SU-DHL-6 (cell line): Measurements from ENCODE around the gene STARD5.

Experiments used
- EZH2phosphoT487 ChIP-seq: fragments of 200-600 bp; sonication (generic), shearing (Covaris generic); conservative IDR thresholded peaks from 2 replicates; pipeline ENCODE4 v1.6.1; 2018; ENCODE audit warnings: mild to moderate bottlenecking, antibody characterized with exemption, low read length, moderate library complexity, mixed read lengths
- TF ChIP-seq, protein P1 (sequence below): fragments of 200-600 bp; sonication (generic); IDR thresholded peaks from one replicate; pipeline ENCODE4 v1.5.1; 2017; ENCODE audit warnings: antibody characterized with exemption, mild to moderate bottlenecking, low read length, moderate library complexity; ENCODE audit not compliant: insufficient read depth, poor library complexity, severe bottlenecking

DNA sequence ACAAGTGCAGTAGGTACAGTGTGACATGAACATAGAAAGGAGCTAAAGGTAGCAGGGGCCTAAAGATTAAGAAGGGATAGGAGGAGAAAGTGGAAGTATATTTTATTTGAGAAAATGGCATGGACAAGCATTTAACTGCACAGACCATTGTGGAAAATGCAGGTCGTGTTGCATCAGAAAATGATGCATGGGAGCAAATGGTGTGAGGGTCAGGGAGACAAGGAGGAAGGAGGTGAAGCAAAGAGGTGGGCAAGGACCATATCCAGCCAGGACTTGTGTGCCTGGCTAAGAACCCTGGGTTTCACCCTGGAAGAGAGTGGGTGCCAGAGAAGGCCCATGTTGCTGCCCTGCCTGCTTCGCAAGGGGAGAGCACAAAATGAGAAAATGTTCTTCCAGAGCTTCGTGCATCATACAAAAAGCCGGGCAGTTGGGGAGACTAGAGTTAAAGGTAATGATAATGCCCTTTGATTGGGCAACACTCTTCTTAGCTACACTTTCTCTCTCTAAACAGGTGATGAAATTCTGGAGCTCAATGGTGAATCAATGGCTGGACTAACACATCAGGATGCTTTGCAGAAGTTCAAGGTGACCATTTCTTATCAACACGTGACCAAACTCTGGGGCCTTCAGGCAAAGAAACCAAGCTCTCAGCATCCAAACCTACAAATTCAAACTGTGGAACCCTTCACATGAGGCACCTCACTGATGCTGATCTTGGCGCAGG is 45.5 kb downstream of the STARD5 start:
- TF ChIP-seq, protein P1, sequence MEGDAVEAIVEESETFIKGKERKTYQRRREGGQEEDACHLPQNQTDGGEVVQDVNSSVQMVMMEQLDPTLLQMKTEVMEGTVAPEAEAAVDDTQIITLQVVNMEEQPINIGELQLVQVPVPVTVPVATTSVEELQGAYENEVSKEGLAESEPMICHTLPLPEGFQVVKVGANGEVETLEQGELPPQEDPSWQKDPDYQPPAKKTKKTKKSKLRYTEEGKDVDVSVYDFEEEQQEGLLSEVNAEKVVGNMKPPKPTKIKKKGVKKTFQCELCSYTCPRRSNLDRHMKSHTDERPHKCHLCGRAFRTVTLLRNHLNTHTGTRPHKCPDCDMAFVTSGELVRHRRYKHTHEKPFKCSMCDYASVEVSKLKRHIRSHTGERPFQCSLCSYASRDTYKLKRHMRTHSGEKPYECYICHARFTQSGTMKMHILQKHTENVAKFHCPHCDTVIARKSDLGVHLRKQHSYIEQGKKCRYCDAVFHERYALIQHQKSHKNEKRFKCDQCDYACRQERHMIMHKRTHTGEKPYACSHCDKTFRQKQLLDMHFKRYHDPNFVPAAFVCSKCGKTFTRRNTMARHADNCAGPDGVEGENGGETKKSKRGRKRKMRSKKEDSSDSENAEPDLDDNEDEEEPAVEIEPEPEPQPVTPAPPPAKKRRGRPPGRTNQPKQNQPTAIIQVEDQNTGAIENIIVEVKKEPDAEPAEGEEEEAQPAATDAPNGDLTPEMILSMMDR: no peak
- TF ChIP-seq EZH2phosphoT487: no peak
